CD4-positive, CD25-positive, alpha-beta regulatory T cell (primary cell): ENCODE data around the gene HAUS8. TPM values are rescaled to one million over a fixed set of nuclear protein-coding genes. Genes with fewer than 3 reads are reported as not detected.
"Not testable (repeated sequence)": the region's sequence is repeated elsewhere in the genome, so short reads cannot be mapped to it uniquely, and the experiment has no call there.

Experiments
- ATAC-seq, 2 donors: fragments of 150-1000 bp; cut with Tn5 transposase; one replicate each; pipeline ENCODE4 v1.10.0; 2021; ENCODE audit warnings: low read depth in 2 of 2, moderate number of reproducible peaks in 2 of 2, moderate library complexity in 1 of 2
- DNase-seq, 3 donors: peaks; one replicate each; pipeline versions ENCODE4 v3.0.0 to v3.0.0-alpha.2; 2012 to 2022; ENCODE audit warnings: mixed read lengths in 1 of 3
- H3K27ac ChIP-seq: one replicate; pipeline ENCODE4 v1.7.0; 2013; ENCODE audit warnings: mild to moderate bottlenecking, low read length; ENCODE audit not compliant: insufficient read depth, poor library complexity, severe bottlenecking
- H3K27me3 ChIP-seq: one replicate; pipeline ENCODE4 v1.7.0; 2013; ENCODE audit warnings: low read length; ENCODE audit not compliant: control insufficient read depth, insufficient read depth
- H3K36me3 ChIP-seq: one replicate; pipeline ENCODE4 v1.7.0; 2013; ENCODE audit warnings: mild to moderate bottlenecking, low read length, moderate library complexity; ENCODE audit not compliant: control insufficient read depth, insufficient read depth
- H3K4me1 ChIP-seq: 2 replicates; pipeline ENCODE4 v1.7.0; 2013; ENCODE audit warnings: mild to moderate bottlenecking, low read length; ENCODE audit not compliant: insufficient read depth, control insufficient read depth, poor library complexity, severe bottlenecking
- H3K4me3 ChIP-seq: one replicate; pipeline ENCODE4 v1.7.0; 2013; ENCODE audit warnings: low read depth, mild to moderate bottlenecking, low read length, moderate library complexity
- H3K9me3 ChIP-seq, 2 experiments: 1 replicate in 1 of 2; 2 replicates in 1 of 2; pipeline ENCODE4 v1.7.0; 2013; ENCODE audit warnings: low read length in 2 of 2, mild to moderate bottlenecking in 1 of 2, moderate library complexity in 1 of 2; ENCODE audit not compliant: control insufficient read depth in 2 of 2
- H3K27ac Mint-ChIP-seq, 3 donors: one replicate each; pipeline ENCODE4 v1.8.0; 2020 to 2022; ENCODE audit warnings: mild to moderate bottlenecking in 3 of 3, mixed read lengths in 3 of 3, moderate library complexity in 2 of 3
- H3K27me3 Mint-ChIP-seq: one replicate; pipeline ENCODE4 v1.8.0; 2022; ENCODE audit warnings: mild to moderate bottlenecking, mixed read lengths
- H3K36me3 Mint-ChIP-seq: one replicate; pipeline ENCODE4 v1.8.0; 2020; ENCODE audit warnings: mixed read lengths
- H3K4me1 Mint-ChIP-seq, 4 donors: one replicate each; pipeline ENCODE4 v1.8.0; 2020 to 2022; ENCODE audit warnings: mixed read lengths in 4 of 4, mild to moderate bottlenecking in 1 of 4
- H3K4me3 Mint-ChIP-seq, 4 donors: one replicate each; pipeline ENCODE4 v1.8.0; 2020 to 2022; ENCODE audit warnings: mild to moderate bottlenecking in 4 of 4, mixed read lengths in 4 of 4, moderate library complexity in 3 of 4
- H3K9me3 Mint-ChIP-seq, 7 donors: one replicate each; pipeline ENCODE4 v1.8.0; 2020 to 2022; ENCODE audit warnings: mixed read lengths in 7 of 7, mild to moderate bottlenecking in 3 of 7, moderate library complexity in 2 of 7
- polyA plus RNA-seq, 4 donors: library from polyadenylated mRNA; unstranded; fragments of 300-500 nt; fragmentation: Illumina TruSeq; gene quantifications; one replicate each; pipeline ENCODE4 v1.2.3, GENCODE V29; 2021
- total RNA-seq: library from RNA; stranded (reverse); gene quantifications from one replicate; pipeline ENCODE4 v1.2.3, GENCODE V29; 2022

HAUS8 gene
- total and polyA plus RNA-seq, 5 donors from 2014 or later: 11.0 to 26.9 (median 11.2) TPM

- Mint-ChIP-seq H3K27me3 (peaks cover 55% of the 10 kb centered on the region), H3K27ac (no peak within 1 kb of the TSS), H3K4me3 (peak within 1 kb of the TSS; percentile 39 to 84 (median 80)), H3K36me3 (peaks cover 14% of the 10 kb centered on the region), H3K4me1 (peaks cover 0 to 12% (median 2%) of the 10 kb centered on the region in 4 donors), H3K9me3 (peaks cover 0 to 26% (median 6%) of the 10 kb centered on the region in 7 donors)
- Histone ChIP-seq H3K27me3 (peaks cover 11% of the 10 kb centered on the region), H3K4me1 (peaks cover 8% of the 10 kb centered on the region), H3K4me3 (no peak within 1 kb of the TSS), H3K27ac (no peak within 1 kb of the TSS), H3K36me3 (no peaks in the 10 kb centered on the region), H3K9me3 (peaks cover 12 to 20% of the 10 kb centered on the region in 2 experiments)
- DNase-seq (no peak), ATAC-seq (no peak)
These were observed 48.3 kb downstream of the HAUS8 start, which contains the start of gene CPAMD8 for GRCh38 chr19:17026706-17027534. CPAMD8 (minus strand) TSS chr19:17026810; CDS start chr19:17026642, 168 bp downstream.

GRCh38 chr19:17025991-17026658 lies 49.1 kb downstream of the HAUS8 start:
- peaks cover 0 to 12% (median 2%) of the 10 kb centered on the region in 4 donors for H3K4me1 Mint-ChIP-seq

GRCh38 chr19:17025361-17025760 lies 49.9 kb downstream of the HAUS8 start:
- peaks cover 14% of the 10 kb centered on the region for H3K36me3 Mint-ChIP-seq
- Histone ChIP-seq H3K4me3 (no peak overlapping the region), H3K27ac (no peak overlapping the region), H3K27me3 (peaks cover 11% of the 10 kb centered on the region), H3K9me3 (peaks cover 12 to 20% of the 10 kb centered on the region in 2 experiments), H3K36me3 (no peaks in the 10 kb centered on the region), H3K4me1 (peaks cover 8% of the 10 kb centered on the region)
- peak overlapping the region in 1 of 4 donors; percentile 84 for H3K4me3 Mint-ChIP-seq
- H3K27me3 Mint-ChIP-seq: peaks cover 51% of the 10 kb centered on the region
- peaks cover 0 to 12% (median 2%) of the 10 kb centered on the region in 4 donors for H3K4me1 Mint-ChIP-seq
- H3K27ac Mint-ChIP-seq: no peak overlapping the region
- DNase-seq: no peak
- no peak for ATAC-seq
- peaks cover 0 to 26% (median 6%) of the 10 kb centered on the region in 7 donors for H3K9me3 Mint-ChIP-seq

More at GRCh38 chr19:17025991-17026658, 49.1 kb downstream of the HAUS8 start:
- peaks cover 55% of the 10 kb centered on the region for H3K27me3 Mint-ChIP-seq
- ATAC-seq (no peak), DNase-seq (peak in 2 of 3 donors; percentile 8 to 41)
- peak overlapping the region; percentile 39 to 84 (median 60) for H3K4me3 Mint-ChIP-seq
- Histone ChIP-seq H3K27ac (no peak overlapping the region), H3K9me3 (peaks cover 12 to 20% of the 10 kb centered on the region in 2 experiments), H3K36me3 (no peaks in the 10 kb centered on the region), H3K27me3 (peaks cover 11% of the 10 kb centered on the region), H3K4me1 (peaks cover 8% of the 10 kb centered on the region), H3K4me3 (no peak overlapping the region)
- H3K36me3 Mint-ChIP-seq: peaks cover 14% of the 10 kb centered on the region
- H3K9me3 Mint-ChIP-seq: peaks cover 0 to 26% (median 6%) of the 10 kb centered on the region in 7 donors
- H3K27ac Mint-ChIP-seq: no peak overlapping the region

GRCh38 chr19:17024941-17025340 lies 50.3 kb downstream of the HAUS8 start:
- not testable (repeated sequence) for H3K4me1 ChIP-seq, H3K27ac ChIP-seq, H3K36me3 ChIP-seq, H3K27ac Mint-ChIP-seq, DNase-seq, H3K4me3 Mint-ChIP-seq, H3K4me3 ChIP-seq, ATAC-seq
- peaks cover 0 to 26% (median 6%) of the 10 kb centered on the region in 7 donors for H3K9me3 Mint-ChIP-seq
- peaks cover 12 to 20% of the 10 kb centered on the region in 2 experiments for H3K9me3 ChIP-seq
- H3K27me3 Mint-ChIP-seq: peaks cover 50% of the 10 kb centered on the region
- peaks cover 11% of the 10 kb centered on the region for H3K27me3 ChIP-seq
- H3K36me3 Mint-ChIP-seq: peaks cover 14% of the 10 kb centered on the region
- peaks cover 0 to 12% (median 2%) of the 10 kb centered on the region in 4 donors for H3K4me1 Mint-ChIP-seq

- Histone ChIP-seq H3K27me3 (peaks cover 11% of the 10 kb centered on the region), H3K36me3 (no peaks in the 10 kb centered on the region), H3K4me3 (no peak overlapping the region), H3K27ac (no peak overlapping the region), H3K4me1 (peaks cover 8% of the 10 kb centered on the region), H3K9me3 (peaks cover 12 to 20% of the 10 kb centered on the region in 2 experiments)
- DNase-seq: no peak
- peaks cover 14% of the 10 kb centered on the region for H3K36me3 Mint-ChIP-seq
- no peak overlapping the region for H3K4me3 Mint-ChIP-seq
- peaks cover 0 to 12% (median 2%) of the 10 kb centered on the region in 4 donors for H3K4me1 Mint-ChIP-seq
- H3K27ac Mint-ChIP-seq: no peak overlapping the region
- peaks cover 39% of the 10 kb centered on the region for H3K27me3 Mint-ChIP-seq
- peaks cover 0 to 26% (median 5%) of the 10 kb centered on the region in 7 donors for H3K9me3 Mint-ChIP-seq
- no peak for ATAC-seq
These were observed 51.4 kb downstream of the HAUS8 start for GRCh38 chr19:17023805-17024204.

GRCh38 chr19:17022738-17023137 lies 52.5 kb downstream of the HAUS8 start:
- H3K27ac ChIP-seq: no peak overlapping the region
- Mint-ChIP-seq H3K36me3 (peaks cover 14% of the 10 kb centered on the region), H3K27me3 (peaks cover 32% of the 10 kb centered on the region), H3K4me1 (peaks cover 0 to 10% (median 2%) of the 10 kb centered on the region in 4 donors), H3K4me3 (no peak overlapping the region), H3K27ac (no peak overlapping the region), H3K9me3 (peaks cover 0 to 26% (median 5%) of the 10 kb centered on the region in 7 donors)
- peaks cover 12 to 20% of the 10 kb centered on the region in 2 experiments for H3K9me3 ChIP-seq
- no peak for DNase-seq
- peaks cover 8% of the 10 kb centered on the region for H3K4me1 ChIP-seq
- no peak overlapping the region for H3K4me3 ChIP-seq
- ATAC-seq: no peak
- peaks cover 11% of the 10 kb centered on the region for H3K27me3 ChIP-seq
- H3K36me3 ChIP-seq: no peaks in the 10 kb centered on the region

- Histone ChIP-seq H3K27ac (no peak overlapping the region), H3K4me1 (peaks cover 8% of the 10 kb centered on the region), H3K4me3 (no peak overlapping the region), H3K9me3 (peaks cover 12 to 20% of the 10 kb centered on the region in 2 experiments), H3K27me3 (peaks cover 11% of the 10 kb centered on the region), H3K36me3 (no peaks in the 10 kb centered on the region)
- Mint-ChIP-seq H3K4me3 (no peak overlapping the region), H3K27ac (no peak overlapping the region), H3K36me3 (peaks cover 14% of the 10 kb centered on the region), H3K4me1 (peaks cover 0 to 8% (median 2%) of the 10 kb centered on the region in 4 donors), H3K9me3 (peaks cover 0 to 26% (median 5%) of the 10 kb centered on the region in 7 donors), H3K27me3 (peaks cover 27% of the 10 kb centered on the region)
- DNase-seq: no peak
- ATAC-seq: no peak
These were observed 53.3 kb downstream of the HAUS8 start for GRCh38 chr19:17021793-17022590.
